Spinal cord (tissue), 10 donors: ENCODE results near the gene PRIM2. TPM values are rescaled to one million over a fixed set of nuclear protein-coding genes. Genes with fewer than 3 reads are reported as not detected.
"Not testable (repeated sequence)": the region's sequence is repeated elsewhere in the genome, so short reads cannot be mapped to it uniquely, and the experiment has no call there.

ENCODE experiments used
- DNase-seq, 6 donors: peaks; one replicate each; pipeline versions ENCODE4 v3.0.0 to v3.0.0-alpha.2; 2013 to 2015; ENCODE audit warnings: low spot score in 6 of 6, low read depth in 4 of 6
- H3K27ac ChIP-seq: one replicate; pipeline ENCODE4 v1.5.1; 2013; ENCODE audit warnings: low read depth, low read length, control low read depth
- H3K27me3 ChIP-seq: one replicate; pipeline ENCODE4 v1.6.1; 2013; ENCODE audit warnings: low read length; ENCODE audit not compliant: control insufficient read depth, insufficient read depth
- H3K36me3 ChIP-seq: one replicate; pipeline ENCODE4 v1.6.1; 2013; ENCODE audit warnings: low read length; ENCODE audit not compliant: control insufficient read depth, insufficient read depth
- H3K4me1 ChIP-seq: one replicate; pipeline ENCODE4 v1.6.1; 2013; ENCODE audit warnings: low read length; ENCODE audit not compliant: control insufficient read depth, insufficient read depth
- H3K4me3 ChIP-seq: one replicate; pipeline ENCODE4 v1.5.1; 2013; ENCODE audit warnings: low read depth, low read length, control low read depth
- H3K9me3 ChIP-seq: one replicate; pipeline ENCODE4 v1.6.1; 2013; ENCODE audit warnings: low read length; ENCODE audit not compliant: control insufficient read depth, insufficient read depth
- WGBS: methylation state at CpG from one replicate; pipeline ENCODE4 v1.1.5; 2013; ENCODE audit warnings: missing lambda C conversion rate; ENCODE audit not compliant: insufficient coverage; 5-methylcytosine and 5-hydroxymethylcytosine counted together
- long read RNA-seq, 4 donors: transcript quantifications; one replicate each; lab custom pipeline, GENCODE V29; 2026
- polyA plus RNA-seq, 2 donors: library from polyadenylated mRNA; unstranded; fragments of 120-200 nt; gene quantifications; one replicate each; pipeline ENCODE4 v1.2.1, GENCODE V29; 2013; ENCODE audit not compliant: insufficient read length in 2 of 2
- total RNA-seq, 2 donors: library from RNA; depleted of rRNA in 1 of 2; stranded (reverse); fragments of 120-200 nt in 1 of 2; fragments of >200 nt in 1 of 2; gene quantifications; one replicate each; pipeline versions ENCODE4 v1.2.3 to v1.2.4, GENCODE V29; 2013 to 2014
- donor health status: healthy.

Gene PRIM2, protein sequence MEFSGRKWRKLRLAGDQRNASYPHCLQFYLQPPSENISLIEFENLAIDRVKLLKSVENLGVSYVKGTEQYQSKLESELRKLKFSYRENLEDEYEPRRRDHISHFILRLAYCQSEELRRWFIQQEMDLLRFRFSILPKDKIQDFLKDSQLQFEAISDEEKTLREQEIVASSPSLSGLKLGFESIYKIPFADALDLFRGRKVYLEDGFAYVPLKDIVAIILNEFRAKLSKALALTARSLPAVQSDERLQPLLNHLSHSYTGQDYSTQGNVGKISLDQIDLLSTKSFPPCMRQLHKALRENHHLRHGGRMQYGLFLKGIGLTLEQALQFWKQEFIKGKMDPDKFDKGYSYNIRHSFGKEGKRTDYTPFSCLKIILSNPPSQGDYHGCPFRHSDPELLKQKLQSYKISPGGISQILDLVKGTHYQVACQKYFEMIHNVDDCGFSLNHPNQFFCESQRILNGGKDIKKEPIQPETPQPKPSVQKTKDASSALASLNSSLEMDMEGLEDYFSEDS
- total RNA-seq (10 to 100 TPM; 18.6 to 19.7 TPM), polyA plus RNA-seq (1 to 10 TPM; 8.1 to 8.5 TPM)
- long read RNA-seq, donor 1: 0 reads
- long read RNA-seq, donor 2, partial matches to known transcripts: 0 of 1 reads
- long read RNA-seq, donor 2, other reads (novel, unspliced or antisense): 0 of 1 reads
- long read RNA-seq, donor 3, partial matches to known transcripts: 0 of 2 reads
- long read RNA-seq, donor 3, other reads (novel, unspliced or antisense): 0 of 2 reads
- long read RNA-seq, donor 4, partial matches to known transcripts: 0 of 3 reads
- long read RNA-seq, donor 4, other reads (novel, unspliced or antisense): 0 of 3 reads

DNA sequence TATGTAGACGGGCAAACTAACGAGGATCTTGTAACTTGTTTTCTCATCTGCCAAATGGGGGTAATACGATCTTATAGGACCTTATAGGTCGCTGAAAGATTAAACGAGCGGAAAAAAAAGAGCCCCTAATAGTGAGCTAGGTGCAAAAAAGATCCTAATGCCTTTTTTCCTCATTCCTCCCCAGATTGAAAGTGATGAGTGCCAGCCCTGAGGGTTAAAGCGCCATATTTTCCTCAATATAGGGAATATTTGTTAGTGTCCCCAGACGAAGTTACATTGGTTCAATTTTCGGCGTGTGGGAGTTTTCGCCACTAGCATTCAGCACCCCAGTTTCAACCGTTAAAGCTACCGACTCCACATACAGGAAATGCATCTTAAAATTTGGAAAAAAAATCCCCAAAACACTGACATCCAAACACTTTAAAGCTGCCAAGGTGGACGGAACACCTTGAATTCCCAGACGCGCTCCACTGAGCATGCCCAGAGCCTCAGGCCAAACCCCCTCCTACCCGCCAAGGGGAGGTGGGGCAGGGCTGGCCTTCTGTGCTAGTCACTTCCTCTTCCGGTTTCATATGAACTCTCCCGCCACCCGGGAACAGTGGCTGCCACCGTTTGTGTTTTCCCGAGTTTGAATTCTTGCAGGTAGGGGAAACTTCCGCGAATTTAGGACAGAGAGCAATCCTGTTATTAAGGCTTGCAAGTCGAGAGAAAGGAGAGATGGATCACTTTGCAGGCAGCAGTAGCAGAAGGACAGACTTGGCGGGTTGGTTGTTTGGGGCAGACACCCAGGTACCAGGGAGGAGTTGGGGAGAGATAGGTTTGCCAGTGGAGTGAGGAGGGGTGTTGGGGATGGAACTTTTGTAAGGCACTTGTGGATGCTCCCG lies at the start of gene PRIM2:
TSS of gene PRIM2 (plus strand) at position 571 of the 884 bp plus-strand sequence. CDS start 816 bp downstream, outside the sequence.
- WGBS: 0% methylated on average over 11 of the region's 27 CpGs
- peak within 1 kb of the TSS; percentile 79 for H3K27ac ChIP-seq
- peaks cover 4% of the 10 kb centered on the region for H3K4me1 ChIP-seq
- peak; percentile 61 to 96 (median 74) for DNase-seq
- no peaks in the 10 kb centered on the region for H3K36me3 ChIP-seq
- H3K4me3 ChIP-seq: peak within 1 kb of the TSS; percentile 83
- H3K27me3 ChIP-seq: no peaks in the 10 kb centered on the region
- no peaks in the 10 kb centered on the region for H3K9me3 ChIP-seq

- H3K27ac ChIP-seq: no peak overlapping the region
- H3K4me1 ChIP-seq: no peaks in the 10 kb centered on the region
- no peaks in the 10 kb centered on the region for H3K36me3 ChIP-seq
- no peak for DNase-seq
- H3K27me3 ChIP-seq: no peaks in the 10 kb centered on the region
- no peak overlapping the region for H3K4me3 ChIP-seq
- no peaks in the 10 kb centered on the region for H3K9me3 ChIP-seq
Observed at GRCh38 chr6:57268294-57268640, 49.2 kb upstream of the PRIM2 start.

- H3K4me1 ChIP-seq, H3K27ac ChIP-seq, DNase-seq, H3K27me3 ChIP-seq, H3K4me3 ChIP-seq, H3K36me3 ChIP-seq, H3K9me3 ChIP-seq: not testable (repeated sequence)
- WGBS: 94% methylated on average over 17 of the region's 17 CpGs
Observed at GRCh38 chr6:57274113-57274824, 43.2 kb upstream of the PRIM2 start.

- H3K4me1 ChIP-seq: no peaks in the 10 kb centered on the region
- H3K27me3 ChIP-seq: no peaks in the 10 kb centered on the region
- no peak overlapping the region for H3K4me3 ChIP-seq
- H3K9me3 ChIP-seq: no peaks in the 10 kb centered on the region
- H3K36me3 ChIP-seq: no peaks in the 10 kb centered on the region
- DNase-seq: no peak
- no peak overlapping the region for H3K27ac ChIP-seq
- WGBS: 86% methylated on average over 1 of the region's 3 CpGs
Observed at GRCh38 chr6:57275384-57275783, 42.0 kb upstream of the PRIM2 start.

DNA sequence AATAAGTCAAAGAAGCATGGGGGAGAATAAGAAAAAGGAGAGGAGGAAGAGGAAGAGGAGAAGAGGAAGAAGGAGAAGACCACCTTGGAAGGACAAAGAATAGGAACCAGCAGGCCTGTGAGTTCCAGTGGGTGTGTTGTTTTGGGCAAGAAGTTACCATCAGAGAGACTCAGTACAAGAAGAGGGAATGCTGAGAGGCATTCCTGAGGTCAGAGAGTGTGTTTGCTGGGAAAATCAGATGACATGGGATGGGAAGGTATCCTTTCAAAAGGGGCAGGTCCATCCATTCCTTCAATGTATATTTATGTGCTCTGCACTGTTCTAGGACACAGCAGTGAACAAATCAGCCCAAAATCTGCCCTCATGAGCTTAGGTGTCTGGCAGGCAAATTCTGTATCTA lies 40.5 kb upstream of the PRIM2 start:
- Histone ChIP-seq H3K4me1 (no peaks in the 10 kb centered on the region), H3K27ac (no peak overlapping the region), H3K9me3 (no peaks in the 10 kb centered on the region), H3K27me3 (no peaks in the 10 kb centered on the region), H3K4me3 (no peak overlapping the region), H3K36me3 (no peaks in the 10 kb centered on the region)
- DNase-seq: no peak

GRCh38 chr6:57278570-57278969 lies 38.9 kb upstream of the PRIM2 start:
- Histone ChIP-seq H3K4me3 (no peak overlapping the region), H3K27ac (no peak overlapping the region), H3K4me1 (no peaks in the 10 kb centered on the region), H3K27me3 (no peaks in the 10 kb centered on the region), H3K9me3 (no peaks in the 10 kb centered on the region), H3K36me3 (no peaks in the 10 kb centered on the region)
- WGBS: no CpG with 5 or more reads among the region's 2 CpGs
- no peak for DNase-seq

DNA sequence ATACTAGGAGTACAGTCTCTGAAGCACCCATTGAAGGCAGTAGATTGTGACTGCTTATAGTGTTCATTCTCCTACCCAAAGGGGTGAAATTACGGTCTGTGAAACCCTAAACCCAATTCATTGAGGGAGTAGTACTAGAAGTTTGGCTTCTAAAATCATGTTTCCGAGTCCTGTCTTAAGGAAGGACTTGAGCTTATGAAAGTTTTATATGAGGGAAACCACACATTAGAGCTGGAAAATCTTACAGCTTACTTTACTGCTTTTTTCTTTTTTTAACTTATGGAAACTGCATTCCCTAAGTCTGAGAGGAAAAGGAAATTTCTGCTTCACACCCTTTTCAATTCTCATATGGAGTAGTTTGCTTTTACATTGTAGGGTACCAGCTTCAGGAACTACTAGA lies 38.4 kb upstream of the PRIM2 start:
- Histone ChIP-seq H3K27me3 (no peaks in the 10 kb centered on the region), H3K9me3 (no peaks in the 10 kb centered on the region), H3K4me3 (no peak overlapping the region), H3K27ac (no peak overlapping the region), H3K36me3 (no peaks in the 10 kb centered on the region), H3K4me1 (no peaks in the 10 kb centered on the region)
- DNase-seq: no peak
- WGBS: no CpG with 5 or more reads among the region's 2 CpGs

- Histone ChIP-seq H3K9me3 (no peaks in the 10 kb centered on the region), H3K36me3 (no peaks in the 10 kb centered on the region), H3K27ac (no peak overlapping the region), H3K4me3 (no peak overlapping the region), H3K4me1 (no peaks in the 10 kb centered on the region), H3K27me3 (no peaks in the 10 kb centered on the region)
- DNase-seq: no peak
Observed at GRCh38 chr6:57283106-57283505, 34.3 kb upstream of the PRIM2 start.

DNA sequence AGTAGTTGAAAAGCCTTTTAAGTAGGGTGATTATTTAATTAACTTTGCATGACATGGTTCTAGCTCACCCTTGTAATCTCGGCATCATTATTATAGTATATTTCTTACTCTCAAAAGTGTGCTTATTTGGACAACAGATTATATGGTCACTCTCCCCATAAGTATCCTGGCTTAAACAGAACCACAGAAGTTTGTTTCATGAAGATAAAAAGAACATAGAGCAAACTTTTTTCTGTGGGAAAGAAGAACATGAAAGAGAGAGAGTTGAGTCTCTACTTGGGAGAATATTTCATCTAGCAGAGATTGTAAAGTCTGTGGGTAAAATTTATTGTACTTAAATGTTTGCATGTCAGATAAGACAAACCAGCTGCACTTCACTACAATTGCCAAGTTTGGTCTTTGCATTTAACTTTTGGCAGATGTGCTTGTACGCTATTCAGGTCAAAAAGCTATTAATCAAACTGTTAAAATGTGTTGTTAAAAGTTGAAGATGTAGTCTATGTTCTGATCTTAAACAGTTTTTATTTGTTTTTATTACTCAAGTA lies 33.4 kb upstream of the PRIM2 start:
- no peak for DNase-seq
- H3K27me3 ChIP-seq: no peaks in the 10 kb centered on the region
- no peaks in the 10 kb centered on the region for H3K4me1 ChIP-seq
- H3K4me3 ChIP-seq: no peak overlapping the region
- WGBS: no CpG with 5 or more reads among the region's 2 CpGs
- H3K36me3 ChIP-seq: no peaks in the 10 kb centered on the region
- no peaks in the 10 kb centered on the region for H3K9me3 ChIP-seq
- no peak overlapping the region for H3K27ac ChIP-seq
